Measurements from ENCODE around the gene MRPL46.
A peak's percentile ranks its signal among the peaks of the same experiment; 100 is the strongest.
"Not testable (repeated sequence)": the region's sequence is repeated elsewhere in the genome, so short reads cannot be mapped to it uniquely, and the experiment has no call there.

MRPL46 gene

DNA sequence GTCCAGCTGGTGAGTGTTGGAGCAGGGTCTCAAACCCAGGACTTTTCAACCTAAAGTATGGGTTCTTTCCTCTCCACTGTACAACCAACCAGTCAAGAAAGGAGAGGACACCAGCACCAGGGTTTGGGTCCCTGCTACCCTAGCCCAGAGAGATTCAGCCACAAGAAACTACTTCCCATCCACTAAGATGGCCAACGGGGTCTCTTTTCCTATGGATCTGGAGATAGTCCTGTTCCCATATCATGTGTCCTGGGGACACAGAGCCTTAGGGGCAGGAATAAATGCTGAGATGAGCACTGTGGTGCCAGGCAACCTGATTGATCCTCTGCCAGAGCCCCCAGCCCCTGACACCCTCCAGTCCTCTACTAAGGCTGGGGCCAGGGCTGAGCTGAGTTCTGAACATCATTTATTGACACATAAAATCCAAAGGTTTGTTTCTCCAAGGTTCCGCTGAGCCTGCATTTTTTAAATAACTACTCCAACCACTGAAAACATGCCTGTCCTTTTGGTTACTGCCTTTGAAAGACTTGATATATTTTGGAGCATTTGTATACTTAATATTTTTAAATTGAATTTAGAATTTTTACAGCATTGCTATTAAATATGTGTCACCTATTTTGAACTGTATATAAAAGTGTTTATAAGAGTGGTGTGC lies 26.0 kb downstream of the MRPL46 start:
- DNase-seq (ENCODE audit: low spot score), result no peak

DNA sequence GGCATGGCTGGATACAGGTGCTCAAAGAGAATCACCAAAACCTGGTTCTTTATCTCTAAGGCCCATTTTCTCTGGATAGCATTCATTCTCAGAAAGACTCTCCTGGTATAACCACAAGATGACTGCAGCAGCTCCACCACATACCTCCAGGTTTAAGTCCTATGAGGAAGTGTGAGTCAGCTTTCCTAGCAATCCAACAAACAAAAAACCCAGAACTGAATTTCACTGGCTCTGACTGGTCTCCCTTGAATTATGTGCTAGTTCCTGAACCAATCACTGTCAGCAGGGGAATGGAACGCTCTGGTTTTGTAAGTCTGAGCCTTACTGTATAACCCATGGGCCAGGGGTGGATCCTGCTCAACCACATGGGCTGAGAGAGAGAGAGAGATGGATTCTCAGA lies 27.2 kb downstream of the MRPL46 start:
- peak; percentile 55 for DNase-seq (ENCODE audit: low spot score)

DNA sequence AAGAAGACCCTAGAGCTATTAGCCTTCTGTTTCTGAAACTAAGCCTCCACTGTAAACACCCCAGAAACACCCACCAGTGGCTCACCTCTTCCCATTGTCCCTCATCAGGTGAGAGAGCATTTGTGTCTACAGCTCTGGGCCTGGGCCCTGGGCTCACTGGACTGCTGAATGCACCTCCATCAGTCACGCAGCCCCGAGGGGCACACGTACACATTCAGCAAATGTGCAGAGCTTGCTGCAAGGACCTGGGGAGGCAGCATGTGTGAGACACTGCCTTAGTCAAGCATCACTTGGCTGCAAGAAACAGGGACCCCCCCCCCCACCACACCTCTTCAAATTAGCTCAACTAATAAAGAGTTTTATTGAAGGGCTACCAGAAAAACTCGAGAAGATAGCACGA lies 29.0 kb downstream of the MRPL46 start:
- no peak for DNase-seq (ENCODE audit: low spot score)

DNA sequence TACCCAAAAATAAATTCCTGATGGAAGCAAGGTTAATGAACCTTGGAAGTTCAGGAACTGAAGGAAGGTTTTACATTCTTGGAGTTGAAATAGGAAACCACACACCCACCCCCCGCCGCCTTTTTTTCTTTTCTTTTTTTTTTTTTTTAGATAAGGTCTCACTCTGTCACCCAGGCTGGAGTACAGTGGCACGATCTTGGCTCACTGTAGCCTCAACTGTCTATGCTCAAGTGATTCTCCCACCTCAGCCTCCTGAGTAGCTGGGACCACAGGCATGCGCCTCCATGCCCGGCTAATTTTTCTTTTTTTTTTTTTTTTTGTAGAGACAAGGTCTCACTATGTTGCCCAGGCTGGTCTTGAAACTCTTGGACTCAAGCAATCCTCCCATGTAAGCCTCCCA lies 33.1 kb downstream of the MRPL46 start:
- DNase-seq (ENCODE audit: low spot score), result not testable (repeated sequence)

DNA sequence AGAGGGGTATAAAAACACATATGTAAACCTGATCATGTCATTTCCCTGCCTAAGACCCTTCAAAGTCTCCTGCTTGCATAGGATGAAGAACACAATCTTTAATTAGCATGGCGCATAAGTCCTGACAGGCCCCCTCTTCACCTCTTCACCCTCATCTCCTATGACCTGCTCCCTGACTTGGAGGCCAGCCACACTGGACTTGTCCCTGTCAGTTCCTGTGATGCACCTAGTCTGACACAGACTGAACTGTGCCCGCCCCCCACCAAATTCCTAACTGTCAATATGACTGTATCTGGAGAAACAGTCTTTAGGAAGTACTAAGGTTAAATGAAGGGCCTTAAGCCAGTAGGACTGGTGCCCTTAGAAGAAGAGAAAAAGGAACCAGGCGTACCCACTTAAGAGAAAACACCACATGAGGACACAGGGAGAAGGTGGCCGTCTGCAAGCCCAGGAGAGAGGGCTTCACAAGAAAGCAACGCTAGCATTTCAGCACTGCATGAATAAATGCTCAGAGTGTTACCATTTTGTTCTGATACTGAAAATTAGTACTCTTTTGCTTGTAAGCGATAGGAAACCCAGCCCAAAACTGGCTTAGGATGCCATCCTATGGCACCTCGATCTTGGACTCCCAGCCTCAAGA lies 34.0 kb downstream of the MRPL46 start:
- DNase-seq (ENCODE audit: low spot score), result no peak

DNA sequence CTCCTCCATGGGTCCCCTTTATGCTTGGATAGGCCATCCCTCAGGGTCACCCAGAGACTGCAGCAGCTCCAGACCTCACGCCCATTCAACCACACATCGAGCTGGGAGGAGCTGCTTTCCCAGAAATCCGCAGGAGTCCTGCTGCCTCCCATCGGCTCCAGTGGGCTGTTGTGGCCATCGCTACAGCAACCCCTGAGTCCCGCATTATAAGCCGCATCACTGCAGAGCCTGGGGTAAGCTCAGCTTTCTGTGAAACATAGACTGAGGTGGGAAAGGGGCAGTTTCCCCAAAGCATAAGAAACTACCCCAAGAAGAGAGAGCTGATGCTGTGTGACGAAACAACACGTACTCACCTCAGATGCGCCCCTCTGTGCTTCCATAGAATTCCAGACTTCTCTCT lies 35.7 kb downstream of the MRPL46 start:
- no peak for DNase-seq (ENCODE audit: low spot score)

DNA sequence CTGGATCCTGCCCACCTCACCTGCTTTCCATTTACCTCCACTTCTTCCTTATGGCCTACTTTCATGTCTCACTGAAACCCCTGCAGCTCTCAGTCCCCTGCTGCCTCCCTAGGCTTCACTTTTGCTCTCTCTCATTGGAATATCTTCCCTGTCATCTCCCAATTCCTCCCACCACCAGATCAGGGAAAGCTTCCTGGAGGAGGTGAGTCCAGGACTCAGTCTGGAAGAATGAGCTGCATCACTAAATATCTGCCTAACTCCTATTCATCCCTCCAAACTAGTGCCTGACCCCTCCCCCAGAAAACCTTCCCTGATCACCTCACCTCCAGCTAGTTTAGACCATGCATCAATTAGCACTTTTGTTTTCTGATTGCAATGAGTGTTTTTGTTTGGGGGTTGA lies 37.1 kb downstream of the MRPL46 start:
- no peak for DNase-seq (ENCODE audit: low spot score)

DNA sequence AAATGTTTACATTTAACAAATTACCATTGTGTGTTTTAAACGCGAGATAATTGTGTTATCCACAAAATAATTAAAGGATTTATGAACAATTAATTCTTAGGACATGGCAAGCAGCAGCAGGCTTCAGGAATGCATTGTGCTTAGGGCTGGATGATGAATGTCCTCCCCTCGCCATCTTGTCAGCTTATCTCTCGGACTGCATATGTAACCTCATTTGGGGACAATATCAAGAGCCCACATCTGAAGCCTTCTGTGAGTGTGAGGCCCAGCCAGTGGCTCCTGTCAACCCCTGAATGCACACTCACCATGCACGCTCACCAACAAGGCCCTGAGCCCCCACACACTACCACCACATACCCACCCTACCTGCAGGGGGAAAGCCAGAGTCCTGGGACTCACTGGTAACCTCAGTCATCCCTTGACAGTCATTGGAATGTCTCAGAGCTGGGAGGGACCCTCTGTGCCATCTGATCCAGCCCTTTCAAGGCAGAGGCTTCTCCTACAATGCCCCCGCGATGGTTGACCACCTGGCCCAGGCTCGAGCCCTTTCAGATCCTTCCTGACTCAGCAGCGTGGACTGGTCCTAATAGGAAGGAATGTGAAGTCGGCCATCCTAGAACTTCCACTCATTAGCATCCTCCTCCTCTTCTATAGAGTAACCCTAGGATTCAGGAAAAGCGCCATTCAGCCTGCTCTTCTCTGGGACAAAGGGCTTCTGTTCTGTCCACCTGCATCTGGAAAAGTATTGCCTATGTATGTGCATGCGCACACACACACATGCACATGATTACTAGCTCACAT lies 38.2 kb downstream of the MRPL46 start:
- DNase-seq (ENCODE audit: low spot score), result no peak

DNA sequence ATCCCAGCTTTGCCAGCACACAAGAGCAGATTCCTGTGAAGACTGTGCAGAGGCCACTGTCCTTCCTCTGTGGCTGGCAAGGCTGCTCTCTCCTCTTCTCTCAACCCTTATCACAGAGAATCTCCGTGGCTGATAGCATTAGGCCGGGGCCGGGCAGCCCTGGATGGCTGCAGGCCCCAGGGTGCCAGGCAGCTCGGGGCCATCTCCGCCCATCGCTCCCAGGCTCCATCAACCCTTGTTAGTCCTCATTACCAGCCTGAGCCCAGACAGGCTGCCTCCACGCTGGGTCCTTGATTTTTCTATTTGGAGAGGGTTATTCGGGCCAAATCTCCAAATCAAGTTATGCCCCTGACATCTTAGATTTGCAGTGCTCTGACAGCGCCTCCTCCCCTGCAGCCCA lies 39.1 kb downstream of the MRPL46 start:
- DNase-seq (ENCODE audit: low spot score), result no peak

DNA sequence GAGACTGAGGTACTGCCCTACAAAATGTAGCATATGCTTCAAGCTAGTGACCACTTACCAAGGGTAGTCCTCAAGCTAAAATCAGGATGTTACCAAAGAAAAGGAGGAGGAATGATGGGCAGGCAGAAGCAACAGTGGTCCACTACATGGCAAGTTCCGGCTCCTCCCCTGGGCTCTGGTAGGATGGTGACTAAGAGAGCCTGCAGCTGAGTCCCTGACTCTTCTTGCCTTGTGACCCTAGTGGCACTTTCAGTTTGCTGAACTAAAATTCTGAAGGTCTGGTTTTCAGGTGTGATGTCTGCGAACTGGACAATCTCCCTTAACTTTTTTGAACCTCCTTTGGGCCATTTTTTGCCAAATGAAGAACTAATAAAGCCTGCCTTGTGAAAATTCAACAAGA lies 40.9 kb downstream of the MRPL46 start:
- no peak for DNase-seq (ENCODE audit: low spot score)

DNA sequence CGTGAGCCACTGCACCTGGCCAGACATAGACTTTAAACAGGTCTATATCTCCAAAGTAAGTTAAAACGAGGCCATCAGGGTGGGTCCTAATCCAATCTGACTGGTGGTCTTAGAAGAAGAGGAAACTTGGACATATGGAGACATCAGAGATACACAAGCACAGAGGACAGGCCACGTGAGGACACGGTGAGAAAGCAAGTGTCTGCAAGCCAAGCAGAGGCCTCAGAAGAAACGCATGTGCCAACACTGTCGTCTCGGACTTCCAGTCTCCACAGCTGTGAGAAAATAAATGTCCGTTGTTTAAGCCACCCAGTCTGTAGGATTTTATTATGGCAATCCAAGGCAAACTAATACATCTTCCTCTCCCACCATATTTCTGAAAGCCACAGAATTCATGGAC lies 43.9 kb downstream of the MRPL46 start:
- DNase-seq (ENCODE audit: low spot score), result no peak

DNA sequence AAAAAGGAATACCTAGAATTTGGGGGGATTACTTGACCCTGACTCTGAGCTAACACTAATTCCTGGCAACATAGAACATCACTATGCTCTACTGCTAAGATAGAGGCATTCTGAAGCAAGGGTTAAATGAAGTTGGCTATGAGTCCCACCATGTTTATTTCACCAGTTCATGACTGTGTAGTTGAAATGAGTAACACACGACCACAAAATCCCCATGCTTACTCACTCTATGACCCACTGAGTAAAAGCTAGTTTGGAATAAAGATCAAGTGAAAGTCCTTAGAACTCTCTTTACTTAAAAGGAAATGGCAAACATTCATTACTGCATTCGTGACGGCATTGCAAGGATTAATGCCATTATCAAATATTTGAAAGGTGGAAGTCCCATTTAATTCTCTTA lies 47.4 kb downstream of the MRPL46 start:
- DNase-seq (ENCODE audit: low spot score), result peak; percentile 48

Measured in AG08396 (cell line).